Renal pelvis (tissue), 4 donors: ENCODE measurements around the gene AQR. TPM values are rescaled to one million over a fixed set of nuclear protein-coding genes. Genes with fewer than 3 reads are reported as not detected.

Source experiments
- DNase-seq: peaks from one replicate; pipeline ENCODE4 v3.0.0-alpha.2; 2013
- polyA plus RNA-seq, 3 donors: library from polyadenylated mRNA; unstranded; fragments of 120-200 nt; gene quantifications; one replicate each; pipeline ENCODE4 v1.2.1, GENCODE V29; 2013; ENCODE audit not compliant: insufficient read length in 3 of 3

AQR gene
- polyA plus RNA-seq, 3 donors, result 38.3 to 43.8 (median 39.3) TPM

GRCh38 chr15:34886134-34886533, 83.4 kb downstream of the AQR start:
- DNase-seq, result no peak

- DNase-seq, result no peak
Observed at GRCh38 chr15:34883633-34884032, 85.9 kb downstream of the AQR start.

DNA sequence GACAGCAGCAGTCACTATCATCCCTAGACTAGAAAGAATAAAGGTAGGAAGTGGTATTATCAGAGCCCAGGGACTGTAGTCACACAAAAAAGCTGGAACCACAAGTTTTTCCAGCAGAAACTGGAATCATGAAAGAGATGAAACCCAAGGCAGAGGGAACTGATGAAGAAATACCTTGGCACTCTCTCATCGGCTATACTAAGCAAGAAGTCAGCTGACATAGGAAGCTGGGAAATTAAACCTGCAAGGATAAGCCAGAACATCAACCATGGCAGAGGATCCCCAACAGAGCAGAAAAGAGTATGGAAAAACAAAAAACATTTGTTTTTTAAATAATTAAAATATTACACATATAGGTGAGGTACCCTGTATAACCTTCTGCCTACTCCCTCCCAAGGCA, 86.5 kb downstream of the AQR start:
- no peak for DNase-seq

DNA sequence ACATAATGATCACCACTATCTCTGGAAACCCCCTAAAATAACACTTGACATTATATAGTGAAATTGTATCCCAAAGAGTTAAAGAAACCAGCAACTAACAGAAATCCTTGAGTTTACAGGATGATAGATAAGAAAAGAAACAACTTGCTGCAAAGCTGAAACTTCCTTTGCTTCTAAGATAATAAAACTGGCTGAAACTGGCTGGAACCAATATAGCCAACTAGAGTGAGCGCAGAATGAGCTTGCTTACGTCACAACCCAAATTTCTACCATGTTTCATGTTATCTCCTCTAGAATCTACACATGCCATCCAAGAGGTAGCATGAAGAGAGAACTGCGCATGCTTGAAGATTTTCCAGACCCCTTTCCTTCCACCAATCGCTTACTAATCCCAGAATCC, 90.4 kb downstream of the AQR start:
- no peak for DNase-seq

DNA sequence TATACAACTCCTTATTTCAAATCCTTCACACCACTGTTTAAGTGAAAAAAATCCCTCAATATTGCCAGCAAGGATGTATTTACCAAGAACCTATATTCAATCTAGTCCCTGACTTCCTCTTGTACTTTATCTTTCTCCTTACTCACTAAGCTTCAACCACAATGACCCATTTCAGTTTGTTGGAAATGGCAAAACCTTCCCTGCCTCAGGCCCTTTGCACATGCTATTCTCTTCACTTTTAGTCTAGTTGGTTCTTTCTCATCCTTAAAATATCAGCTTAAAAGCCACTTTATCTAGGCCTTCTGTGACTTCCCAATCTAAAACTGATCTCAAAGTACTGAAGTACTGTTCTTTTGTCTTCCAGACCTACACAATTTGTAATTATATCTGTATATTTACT, 92.9 kb downstream of the AQR start:
- no peak for DNase-seq

DNA sequence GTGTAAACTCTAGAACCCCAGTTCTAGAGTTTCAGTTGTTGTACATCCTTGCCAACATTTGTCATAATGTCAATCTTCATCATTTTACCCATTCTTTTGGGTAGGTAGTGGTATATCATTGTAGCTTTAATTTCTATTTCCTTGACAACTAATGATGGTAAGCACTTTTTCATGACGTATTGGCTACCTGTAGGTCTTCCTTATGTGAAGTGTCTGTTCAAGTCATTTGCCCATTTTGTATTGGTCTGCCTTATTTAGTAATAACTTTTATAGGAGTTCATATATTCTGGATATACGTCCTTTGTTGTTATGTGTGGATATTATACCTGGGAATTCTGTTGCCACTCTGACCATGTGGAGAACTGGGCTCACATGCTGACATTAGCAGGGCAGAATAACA, 100.4 kb downstream of the AQR start:
- no peak for DNase-seq

DNA sequence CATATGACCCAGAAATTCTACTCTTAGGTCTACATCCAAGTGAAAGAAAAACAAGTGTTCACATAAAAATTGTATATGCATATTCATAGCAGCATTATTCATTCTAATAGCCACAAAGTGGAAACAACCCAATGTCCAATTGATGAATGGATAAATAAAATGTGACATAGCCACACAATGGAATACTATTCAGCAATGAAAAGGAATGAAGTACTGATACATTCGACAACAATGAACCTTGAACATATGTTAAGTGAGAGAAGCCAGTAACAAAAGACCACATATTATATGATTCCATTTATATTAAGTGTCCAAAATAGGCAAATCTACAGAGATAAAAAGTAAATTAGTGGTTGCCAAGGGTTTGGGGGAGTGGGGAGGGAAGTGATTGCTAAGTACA, 104.0 kb downstream of the AQR start:
- DNase-seq, result no peak

DNA sequence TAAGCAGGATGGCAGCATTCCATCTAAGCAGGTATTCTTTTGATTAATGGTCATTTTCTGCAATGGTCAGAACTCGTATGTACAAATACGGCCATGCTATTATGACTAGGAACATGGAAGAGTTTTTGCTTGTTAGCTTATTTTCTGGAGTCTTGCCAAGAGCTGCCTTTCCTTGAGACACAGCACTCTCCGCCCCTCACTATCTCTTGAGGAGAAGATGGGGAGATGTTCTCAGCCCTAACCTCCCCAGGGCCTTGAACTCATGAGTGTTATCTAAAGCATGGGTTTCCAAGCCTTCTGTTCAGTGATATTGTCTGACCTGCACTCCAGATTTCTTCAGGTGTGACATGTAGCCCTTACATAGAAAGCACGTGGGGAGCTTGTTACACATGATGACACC, 108.3 kb downstream of the AQR start:
- no peak for DNase-seq

- DNase-seq, result no peak
Observed at GRCh38 chr15:34855893-34856292, 113.6 kb downstream of the AQR start.

- DNase-seq, result peak; percentile 5
Observed at GRCh38 chr15:34855413-34855812, 114.1 kb downstream of the AQR start.

- DNase-seq, result no peak
Observed at GRCh38 chr15:34854232-34854631, 115.3 kb downstream of the AQR start.

GRCh38 chr15:34853001-34853758, 116.4 kb downstream of the AQR start:
- DNase-seq, result peak; percentile 38

DNA sequence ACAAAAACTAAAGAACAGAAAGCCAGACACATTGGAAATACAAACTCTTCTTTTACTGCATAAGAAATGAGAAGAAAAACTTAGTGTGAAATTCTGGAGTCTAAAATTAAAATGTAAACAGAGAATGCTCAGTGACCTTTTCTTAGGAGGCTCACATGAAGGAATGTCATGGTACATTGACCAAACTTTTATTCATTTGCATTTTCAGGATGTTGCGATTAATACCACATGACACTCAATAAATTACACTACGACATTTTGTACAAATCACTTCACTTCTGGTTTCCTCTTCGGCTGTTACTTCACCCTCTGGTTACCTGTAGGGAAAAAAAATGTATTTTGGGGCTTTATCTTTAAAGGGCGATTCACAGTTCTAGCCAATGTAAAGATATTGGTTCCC, 117.8 kb downstream of the AQR start:
- DNase-seq, result peak; percentile 11

DNA sequence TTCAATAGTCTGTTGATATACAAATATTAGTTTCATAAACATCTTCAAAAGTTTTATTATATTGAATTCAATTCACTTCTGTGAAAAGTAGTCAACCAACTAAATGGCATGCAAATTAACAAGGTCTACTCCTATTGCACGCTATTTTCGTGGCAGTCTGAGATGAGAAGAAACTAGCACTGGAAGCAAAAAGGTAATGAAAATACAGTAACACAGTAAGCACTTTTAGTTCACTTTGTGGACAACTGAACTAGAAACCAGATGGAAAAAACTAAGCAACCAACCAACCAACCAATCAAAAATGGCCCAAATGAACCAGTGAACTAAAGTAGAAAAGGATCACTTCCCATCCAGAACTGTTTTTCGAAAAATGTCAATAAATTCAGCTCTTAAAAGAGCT, 118.5 kb downstream of the AQR start:
- no peak for DNase-seq

- no peak for DNase-seq
Observed at GRCh38 chr15:34850121-34850520, 119.4 kb downstream of the AQR start.

DNA sequence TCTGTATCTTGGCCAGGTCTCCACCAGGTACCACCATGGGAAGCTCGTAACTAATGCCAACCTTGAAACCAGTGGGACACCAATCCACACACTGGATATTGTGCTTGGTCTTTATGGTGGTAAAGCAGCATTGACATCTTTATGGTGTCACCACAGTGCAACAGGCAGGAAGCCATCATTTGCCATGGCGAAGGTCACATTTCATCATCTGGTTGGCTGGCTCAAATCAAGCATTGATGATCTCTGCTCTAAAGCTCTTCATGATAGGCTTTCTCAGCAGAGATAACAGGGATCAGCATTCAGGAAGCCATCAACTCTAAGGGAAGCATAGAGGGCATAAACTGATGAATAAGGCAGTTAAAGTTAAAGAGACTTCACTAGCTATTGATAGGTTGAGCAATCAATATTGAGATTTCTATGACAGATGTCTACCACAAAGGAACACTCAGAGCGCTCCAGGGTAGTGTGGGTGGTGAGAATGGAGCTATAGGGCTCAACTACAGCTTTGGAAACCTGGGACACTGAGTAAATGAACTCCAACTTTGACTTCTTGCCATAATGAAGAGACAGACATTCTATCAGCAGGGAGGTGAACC, 120.1 kb downstream of the AQR start:
- no peak for DNase-seq

DNA sequence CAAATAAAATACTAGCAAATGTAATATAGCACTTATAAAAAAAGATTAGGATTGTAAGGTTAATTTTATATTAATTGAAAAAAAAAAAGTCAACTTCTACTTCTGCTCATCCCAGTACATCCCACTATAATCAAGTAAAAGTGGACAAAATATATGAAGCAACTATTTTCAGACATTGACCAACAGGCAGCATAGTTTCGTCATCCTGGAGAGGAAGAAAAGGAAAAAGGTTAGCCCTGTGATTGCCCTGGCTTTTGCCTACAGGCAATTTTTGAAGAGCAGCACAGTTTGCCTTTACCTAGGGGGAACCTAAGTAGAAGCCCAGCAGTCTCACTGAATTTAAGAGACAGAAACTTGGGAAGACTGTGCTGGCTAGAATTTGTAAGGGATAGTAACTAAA, 121.9 kb downstream of the AQR start:
- no peak for DNase-seq

DNA sequence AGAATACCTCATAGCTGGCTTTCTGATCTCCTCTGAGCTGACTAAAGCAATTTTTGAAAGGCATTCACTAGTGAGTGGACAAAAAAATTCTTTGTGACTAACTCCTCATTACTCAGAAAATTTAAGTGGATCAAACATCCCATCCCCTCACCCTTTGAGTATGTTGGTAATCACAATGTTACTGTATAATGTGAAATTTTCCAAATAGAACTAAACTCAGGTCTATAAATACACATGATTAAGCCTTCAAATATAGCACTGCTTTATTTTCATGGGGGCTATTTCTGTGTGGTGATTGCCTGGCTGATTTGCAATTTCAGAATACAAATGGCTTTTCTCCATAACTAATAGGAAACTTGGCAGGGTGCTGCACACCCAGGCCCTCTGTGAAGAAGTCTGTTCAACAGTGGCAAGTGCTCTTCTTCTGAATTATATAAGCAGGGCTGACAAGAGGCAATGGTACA, 128.2 kb downstream of the AQR start:
- DNase-seq, result no peak

GRCh38 chr15:34838282-34838681, 131.3 kb downstream of the AQR start:
- DNase-seq, result no peak

GRCh38 chr15:34837246-34838016, 132.1 kb downstream of the AQR start:
- no peak for DNase-seq

DNA sequence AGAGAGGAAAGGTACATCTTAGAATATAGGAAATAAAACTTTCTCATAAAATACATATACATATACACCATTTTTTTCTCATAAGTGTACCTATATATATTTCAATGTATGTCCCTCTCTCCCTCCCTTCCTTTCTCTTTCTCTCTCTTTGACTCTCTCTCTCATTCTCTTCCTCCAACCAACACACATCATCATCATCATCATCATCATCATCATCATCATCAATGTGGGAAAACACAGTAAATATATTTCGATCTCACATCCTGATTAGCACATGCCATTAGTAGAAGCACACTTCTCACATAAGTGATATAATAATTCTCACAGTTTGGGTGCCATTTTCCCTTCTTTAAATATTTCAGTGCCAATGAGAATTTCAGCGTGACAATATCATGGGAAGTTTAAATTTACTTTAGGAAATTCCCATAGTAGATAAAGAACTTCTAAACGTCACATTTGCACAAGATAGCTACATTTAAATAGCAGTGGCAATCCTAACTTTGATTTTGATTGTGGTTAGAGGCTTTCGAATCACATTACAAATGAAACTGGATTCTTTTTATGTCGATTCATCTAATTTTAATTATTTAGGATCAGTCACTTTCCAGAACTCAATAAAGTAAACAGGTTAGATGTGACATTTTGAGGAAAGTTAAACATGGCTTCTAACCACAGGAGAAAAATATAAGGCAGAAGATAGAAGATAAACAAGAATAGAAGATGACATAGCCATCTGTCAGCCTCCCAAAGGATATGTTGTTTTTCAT, 141.2 kb downstream of the AQR start:
- DNase-seq, result no peak

- DNase-seq, result no peak
Observed at GRCh38 chr15:34821831-34822230, 147.7 kb downstream of the AQR start.
